ENCODE data around the gene CERK. TPM values are rescaled to one million over a fixed set of nuclear protein-coding genes. Genes with fewer than 3 reads are reported as not detected.

CERK gene
- total and polyA plus RNA-seq, 2 of the 13 experiments (the other 11 are each of a cell fraction or from before 2014, with no cell fraction given), result 40.3 to 41.9 TPM

GRCh38 chr22:46774980-46775849 lies 37.2 kb upstream of the CERK start:
- POLR2A ChIA-PET, result interaction anchor here (1.0 to 4.8 kb wide), 9 partner anchors 12 to 211 kb away, joined by 3 to 144 read pairs (median 10); partner anchors contain the start of gene TBC1D22A
- DNase-seq (ENCODE audit: low spot score), result no peak
- peak; percentile 25 for ATAC-seq
- Histone ChIP-seq H3K9ac (ENCODE audit: insufficient read depth, low read depth, low read length) (peak overlapping the region; percentile 79), H4K20me1 (ENCODE audit: insufficient read depth, low read length) (peaks cover 17% of the 10 kb centered on the region; the same call in 1 of the 2 replicates), H3K4me3 (replicated peaks in 1 of 3; ENCODE audit: insufficient read depth in 1 of 3, low read depth in 2 of 3, low read length in 3 of 3) (peak overlapping the region; percentile 58 to 77 (median 64)), H3K36me3 (replicated peaks in 1 of 2; ENCODE audit: control insufficient read depth in 1 of 2, insufficient read depth in 2 of 2, low read length in 2 of 2) (peaks cover 2% of the 10 kb centered on the region in 2 experiments; a peak in 3 of 5 replicates), H3K27ac (ENCODE audit: extremely low read length, insufficient read depth, low read length) (peak overlapping the region; percentile 82), H3K79me2 (ENCODE audit: insufficient read depth, low read length) (peaks cover 70% of the 10 kb centered on the region), H3K4me2 (ENCODE audit: low read depth, low read length) (peak overlapping the region; percentile 90), H3K9me3 (ENCODE audit: low read length) (no peaks in the 10 kb centered on the region), H3K27me3 (ENCODE audit: control insufficient read depth in 1 of 2, insufficient read depth in 2 of 2, low read length in 2 of 2) (no peaks in the 10 kb centered on the region), H3K4me1 (ENCODE audit: insufficient read depth, low read length) (peaks cover 46% of the 10 kb centered on the region), H2AFZ (ENCODE audit: low read length) (no peak overlapping the region)
- FAIRE-seq, result no peak
- in situ Hi-C loops (cut with HindIII; ENCODE audit: extremely low pct_ligation_motif_present, low pct_unique_long_range_greater_than_20kb) (no loop called here), intact Hi-C loops (cut with micrococcal nuclease; ENCODE audit: unreplicated experiment) (loop anchor here (2.0 to 5.0 kb wide), 3 partner anchors 16 to 378 kb away; no protein-coding TSS in a partner anchor)
- no TSS peak for BruUV-seq (replicated peaks)
- WGBS (ENCODE audit: low lambda C conversion rate), result 16% methylated on average over 16 of the region's 20 CpGs
- CTCF ChIA-PET (ENCODE audit: low intra/inter-chr PET ratio, low total read pairs), result no interaction called here
- 0 out of 2 replicates have a peak, but pooled peaks have one; percentile 25 for TF ChIP-seq HDAC1 (CRISPR knock-in tag; IDR thresholded peaks at IDR 0.05)
- TF ChIP-seq, protein P1, sequence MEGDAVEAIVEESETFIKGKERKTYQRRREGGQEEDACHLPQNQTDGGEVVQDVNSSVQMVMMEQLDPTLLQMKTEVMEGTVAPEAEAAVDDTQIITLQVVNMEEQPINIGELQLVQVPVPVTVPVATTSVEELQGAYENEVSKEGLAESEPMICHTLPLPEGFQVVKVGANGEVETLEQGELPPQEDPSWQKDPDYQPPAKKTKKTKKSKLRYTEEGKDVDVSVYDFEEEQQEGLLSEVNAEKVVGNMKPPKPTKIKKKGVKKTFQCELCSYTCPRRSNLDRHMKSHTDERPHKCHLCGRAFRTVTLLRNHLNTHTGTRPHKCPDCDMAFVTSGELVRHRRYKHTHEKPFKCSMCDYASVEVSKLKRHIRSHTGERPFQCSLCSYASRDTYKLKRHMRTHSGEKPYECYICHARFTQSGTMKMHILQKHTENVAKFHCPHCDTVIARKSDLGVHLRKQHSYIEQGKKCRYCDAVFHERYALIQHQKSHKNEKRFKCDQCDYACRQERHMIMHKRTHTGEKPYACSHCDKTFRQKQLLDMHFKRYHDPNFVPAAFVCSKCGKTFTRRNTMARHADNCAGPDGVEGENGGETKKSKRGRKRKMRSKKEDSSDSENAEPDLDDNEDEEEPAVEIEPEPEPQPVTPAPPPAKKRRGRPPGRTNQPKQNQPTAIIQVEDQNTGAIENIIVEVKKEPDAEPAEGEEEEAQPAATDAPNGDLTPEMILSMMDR (CRISPR knock-in tag; IDR thresholded peaks at IDR 0.05), result 0 out of 2 replicates have a peak, but pooled peaks have one; percentile 8
- TF ChIP-seq ZNF546 (CRISPR knock-in tag; conservative IDR thresholded peaks at IDR 0.05), result 0 out of 2 replicates have a peak, but pooled peaks have one; percentile 19
- no peak for TF ChIP-seq HOXA9 (CRISPR knock-in tag; IDR thresholded peaks at IDR 0.05; ENCODE audit: borderline replicate concordance)
- 0 out of 2 replicates have a peak, but pooled peaks have one; percentile 3 for TF ChIP-seq THAP11 (CRISPR knock-in tag; IDR thresholded peaks at IDR 0.05)
- no peak for TF ChIP-seq SP5 (CRISPR knock-in tag; IDR thresholded peaks at IDR 0.05; ENCODE audit: borderline replicate concordance, low read depth)
- TF ChIP-seq KDM2A (CRISPR knock-in tag; IDR thresholded peaks at IDR 0.05; ENCODE audit: borderline replicate concordance, low read depth), result peak; percentile 17; the same call in 1 of the 2 replicates
- TF ChIP-seq, protein P2, sequence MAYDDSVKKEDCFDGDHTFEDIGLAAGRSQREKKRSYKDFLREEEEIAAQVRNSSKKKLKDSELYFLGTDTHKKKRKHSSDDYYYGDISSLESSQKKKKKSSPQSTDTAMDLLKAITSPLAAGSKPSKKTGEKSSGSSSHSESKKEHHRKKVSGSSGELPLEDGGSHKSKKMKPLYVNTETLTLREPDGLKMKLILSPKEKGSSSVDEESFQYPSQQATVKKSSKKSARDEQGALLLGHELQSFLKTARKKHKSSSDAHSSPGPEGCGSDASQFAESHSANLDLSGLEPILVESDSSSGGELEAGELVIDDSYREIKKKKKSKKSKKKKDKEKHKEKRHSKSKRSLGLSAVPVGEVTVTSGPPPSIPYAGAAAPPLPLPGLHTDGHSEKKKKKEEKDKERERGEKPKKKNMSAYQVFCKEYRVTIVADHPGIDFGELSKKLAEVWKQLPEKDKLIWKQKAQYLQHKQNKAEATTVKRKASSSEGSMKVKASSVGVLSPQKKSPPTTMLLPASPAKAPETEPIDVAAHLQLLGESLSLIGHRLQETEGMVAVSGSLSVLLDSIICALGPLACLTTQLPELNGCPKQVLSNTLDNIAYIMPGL (CRISPR knock-in tag; IDR thresholded peaks at IDR 0.05; ENCODE audit: borderline replicate concordance in 1 of 2, low read depth in 1 of 2), result 0 out of 4 replicates have a peak, but pooled peaks of 1 of the 2 experiments have one; percentile 11
- TF ChIP-seq SAP130 (CRISPR knock-in tag; IDR thresholded peaks at IDR 0.05; ENCODE audit: low read depth), result peak; percentile 36
- 0 out of 2 replicates have a peak, but pooled peaks have one; percentile 3 for TF ChIP-seq ZNF44 (CRISPR knock-in tag; IDR thresholded peaks at IDR 0.05)

Measured in HepG2 (cell line).